IPS-20b (cell line): ENCODE measurements around the gene S1PR1.
"Not testable (repeated sequence)": the region's sequence is repeated elsewhere in the genome, so short reads cannot be mapped to it uniquely, and the experiment has no call there.

Experiments used
- H3K27ac ChIP-seq: one replicate; pipeline ENCODE4 v1.5.1; 2013; ENCODE audit warnings: low read length
- H3K27me3 ChIP-seq: 2 replicates; pipeline ENCODE4 v1.6.1; 2013; ENCODE audit warnings: mild to moderate bottlenecking, low read length, inconsistent platforms; ENCODE audit not compliant: insufficient read depth
- H3K36me3 ChIP-seq: 2 replicates; pipeline ENCODE4 v1.6.1; 2013; ENCODE audit warnings: low read depth, mild to moderate bottlenecking, inconsistent platforms, low read length, moderate library complexity; ENCODE audit not compliant: insufficient read depth
- H3K4me1 ChIP-seq: 2 replicates; pipeline ENCODE4 v1.6.1; 2013; ENCODE audit warnings: mild to moderate bottlenecking, control low read depth, inconsistent platforms, low read length, moderate library complexity; ENCODE audit not compliant: insufficient read depth
- H3K4me3 ChIP-seq: 2 replicates; pipeline ENCODE4 v1.5.1; 2013; ENCODE audit warnings: mild to moderate bottlenecking, low read length, inconsistent platforms
- H3K9ac ChIP-seq: 2 replicates; pipeline ENCODE4 v1.6.1; 2013; ENCODE audit warnings: low read depth, mild to moderate bottlenecking, inconsistent platforms, low read length, moderate library complexity
- H3K9me3 ChIP-seq: 2 replicates; pipeline ENCODE4 v1.6.1; 2013; ENCODE audit warnings: mild to moderate bottlenecking, low read depth, low read length, inconsistent platforms; ENCODE audit not compliant: insufficient read depth

S1PR1 gene

DNA sequence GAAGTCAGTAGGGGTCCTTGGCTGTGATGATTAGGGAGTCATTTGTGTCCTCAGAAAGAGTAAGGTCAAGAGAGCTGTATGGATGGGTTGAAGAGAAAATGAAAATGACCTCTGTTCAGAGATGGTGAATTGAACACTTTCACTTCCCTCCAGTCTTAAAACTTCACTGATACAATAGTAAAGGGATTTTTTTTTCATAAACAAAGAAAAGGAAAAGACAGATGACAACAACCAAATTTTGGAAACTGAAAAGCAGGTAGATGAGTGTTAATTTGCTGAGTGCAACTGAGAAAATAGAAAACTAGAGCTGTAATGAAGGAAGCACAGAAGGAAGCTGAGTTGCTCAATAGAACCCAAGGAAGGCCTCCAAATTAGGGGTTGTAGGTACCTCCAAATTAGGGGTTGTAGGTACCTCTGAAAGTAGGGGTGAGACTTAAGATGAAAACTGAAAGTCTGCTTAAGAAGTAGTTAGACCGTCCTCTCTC lies 14.8 kb upstream of the S1PR1 start:
- no peak overlapping the region for H3K9ac ChIP-seq
- H3K36me3 ChIP-seq: no peaks in the 10 kb centered on the region
- no peak overlapping the region for H3K4me3 ChIP-seq
- no peaks in the 10 kb centered on the region for H3K9me3 ChIP-seq
- no peaks in the 10 kb centered on the region for H3K4me1 ChIP-seq
- H3K27ac ChIP-seq: no peak overlapping the region
- no peaks in the 10 kb centered on the region for H3K27me3 ChIP-seq

DNA sequence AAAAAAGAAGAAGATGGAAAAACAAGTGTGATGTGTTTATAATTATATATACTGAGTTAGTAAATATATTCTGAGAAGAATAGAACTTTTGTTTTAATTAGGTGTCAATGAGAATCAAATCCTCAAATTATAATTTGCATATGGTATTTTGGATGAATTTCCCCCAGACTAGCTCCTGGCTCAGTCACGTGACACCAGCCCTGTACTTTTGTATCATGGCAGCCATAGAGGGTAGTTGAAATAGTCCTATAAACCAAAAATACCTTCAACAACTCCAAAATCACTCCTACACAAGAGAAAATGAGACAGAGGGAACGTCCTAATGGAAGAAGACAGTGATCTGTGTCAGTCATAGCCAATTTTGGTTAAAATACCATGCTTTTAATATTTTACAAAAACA lies 9.0 kb upstream of the S1PR1 start:
- Histone ChIP-seq H3K9me3 (no peaks in the 10 kb centered on the region), H3K4me3 (no peak overlapping the region), H3K36me3 (no peaks in the 10 kb centered on the region), H3K9ac (no peak overlapping the region), H3K27me3 (no peaks in the 10 kb centered on the region), H3K27ac (no peak overlapping the region), H3K4me1 (no peaks in the 10 kb centered on the region)

DNA sequence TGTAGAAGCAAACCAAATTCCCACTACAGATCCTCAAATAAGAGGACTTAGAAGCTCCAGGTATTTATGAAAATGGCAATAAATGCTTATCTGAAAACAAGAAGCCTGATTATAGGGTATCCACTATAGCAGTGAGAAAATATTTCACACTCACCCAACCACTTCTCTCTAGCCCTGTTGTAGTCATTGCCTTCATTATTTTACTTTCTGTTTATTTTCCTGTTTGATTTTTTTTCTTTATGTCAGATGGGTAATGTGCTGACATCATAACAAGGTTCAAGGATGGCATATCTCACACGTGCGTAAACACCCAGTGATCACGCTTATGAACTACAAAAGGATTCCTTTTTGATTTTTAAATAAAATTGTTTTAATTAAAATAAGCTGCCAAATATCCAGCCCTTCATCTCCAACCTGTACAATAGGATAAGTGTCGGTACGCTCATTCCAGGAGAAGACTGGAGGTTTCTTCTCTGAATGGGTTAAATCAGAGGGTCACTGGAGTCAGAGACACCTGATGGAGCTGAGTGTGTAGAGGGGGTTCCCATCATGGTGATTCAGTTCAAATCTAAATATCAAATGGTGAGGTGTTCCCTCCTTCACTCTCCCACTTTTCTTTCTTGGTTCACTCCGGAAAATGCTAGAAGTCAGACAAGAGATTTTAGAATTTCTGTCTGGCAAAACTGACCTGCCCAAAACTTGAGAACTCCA lies 8.2 kb upstream of the S1PR1 start:
- Histone ChIP-seq H3K27me3 (no peaks in the 10 kb centered on the region; the same call in 1 of the 2 replicates), H3K36me3 (no peaks in the 10 kb centered on the region)

DNA sequence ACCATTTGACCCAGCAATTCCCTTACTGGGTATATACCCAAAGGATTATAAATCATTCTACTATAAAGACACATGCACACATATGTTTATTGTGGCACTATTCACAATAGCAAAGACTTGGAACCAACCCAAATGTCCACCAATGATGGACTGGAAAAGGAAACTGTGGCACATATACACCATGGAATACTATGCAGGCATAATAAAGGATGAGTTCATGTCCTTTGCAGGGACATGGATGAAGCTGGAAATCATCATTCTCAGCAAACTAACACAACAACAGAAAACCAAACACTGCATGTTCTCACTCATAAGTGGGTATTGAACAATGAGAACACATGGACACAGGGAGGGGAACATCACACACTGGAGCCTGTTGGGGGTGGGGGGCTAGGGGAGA lies 4.6 kb upstream of the S1PR1 start:
- peaks cover 32% of the 10 kb centered on the region for H3K27me3 ChIP-seq
- H3K9ac ChIP-seq, H3K27ac ChIP-seq, H3K9me3 ChIP-seq, H3K4me1 ChIP-seq, H3K4me3 ChIP-seq, H3K36me3 ChIP-seq: not testable (repeated sequence)

More for the DNA sequence above, 8.2 kb upstream of the S1PR1 start:
- no peaks in the 10 kb centered on the region for H3K9me3 ChIP-seq
- no peak overlapping the region for H3K27ac ChIP-seq
- no peak overlapping the region for H3K9ac ChIP-seq
- no peak overlapping the region for H3K4me3 ChIP-seq
- H3K4me1 ChIP-seq: no peaks in the 10 kb centered on the region

DNA sequence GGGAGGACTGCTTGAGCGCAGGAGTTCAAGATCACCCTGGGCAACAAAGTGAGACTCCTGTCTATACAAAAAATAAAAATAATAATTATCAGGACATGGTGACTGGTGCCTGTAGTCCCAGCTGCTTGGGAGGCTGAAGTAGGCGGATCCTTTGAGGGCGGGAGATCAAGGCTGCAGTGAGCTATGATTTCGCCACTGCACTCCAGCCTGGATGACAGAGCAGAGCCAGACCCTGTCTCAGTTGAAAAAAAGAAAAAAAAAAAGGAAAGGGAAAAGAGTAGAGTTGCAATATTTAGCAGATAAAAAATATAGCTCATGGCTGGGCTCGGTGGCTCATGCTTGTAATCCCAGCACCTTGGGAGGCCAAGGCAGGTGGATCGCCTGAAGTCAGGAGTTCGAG lies 3.3 kb upstream of the S1PR1 start:
- no peaks in the 10 kb centered on the region for H3K36me3 ChIP-seq
- no peak overlapping the region for H3K27ac ChIP-seq

DNA sequence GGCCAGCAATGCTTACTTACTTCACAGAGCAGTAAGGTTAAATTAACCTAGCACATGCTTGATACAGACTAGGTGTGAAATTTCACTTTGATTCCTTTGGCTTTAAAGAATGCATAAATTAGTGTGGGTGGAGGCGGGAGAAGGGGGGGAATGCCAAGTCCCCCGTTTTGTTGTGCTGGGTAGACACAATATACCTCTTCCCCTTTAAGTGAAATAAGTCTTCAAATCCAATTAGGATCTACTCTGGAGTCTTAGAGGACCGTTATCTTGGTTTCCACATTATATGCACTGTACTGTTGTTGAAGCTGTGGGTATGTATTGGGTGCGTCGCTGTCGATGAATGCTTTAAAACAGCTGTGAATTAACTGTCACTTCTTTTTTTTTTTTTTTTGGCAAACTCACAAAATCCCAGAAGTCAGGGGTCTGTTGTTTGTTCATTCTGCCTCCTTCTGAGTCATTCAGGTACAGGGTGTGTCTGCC lies 1.6 kb upstream of the S1PR1 start:
- peak overlapping the region; percentile 75 for H3K4me3 ChIP-seq
- no peak overlapping the region for H3K27ac ChIP-seq
- peak overlapping the region; percentile 66; the same call in 1 of the 2 replicates for H3K9ac ChIP-seq
- no peaks in the 10 kb centered on the region for H3K9me3 ChIP-seq
- H3K36me3 ChIP-seq: no peaks in the 10 kb centered on the region
- peaks cover 13% of the 10 kb centered on the region; the same call in 1 of the 2 replicates for H3K4me1 ChIP-seq
- H3K27me3 ChIP-seq: peaks cover 47% of the 10 kb centered on the region

More for the DNA sequence above, 3.3 kb upstream of the S1PR1 start:
- H3K9ac ChIP-seq: no peak overlapping the region
- H3K27me3 ChIP-seq: peaks cover 45% of the 10 kb centered on the region
- H3K9me3 ChIP-seq: no peaks in the 10 kb centered on the region
- no peak overlapping the region for H3K4me3 ChIP-seq
- peaks cover 12% of the 10 kb centered on the region; the same call in 1 of the 2 replicates for H3K4me1 ChIP-seq

DNA sequence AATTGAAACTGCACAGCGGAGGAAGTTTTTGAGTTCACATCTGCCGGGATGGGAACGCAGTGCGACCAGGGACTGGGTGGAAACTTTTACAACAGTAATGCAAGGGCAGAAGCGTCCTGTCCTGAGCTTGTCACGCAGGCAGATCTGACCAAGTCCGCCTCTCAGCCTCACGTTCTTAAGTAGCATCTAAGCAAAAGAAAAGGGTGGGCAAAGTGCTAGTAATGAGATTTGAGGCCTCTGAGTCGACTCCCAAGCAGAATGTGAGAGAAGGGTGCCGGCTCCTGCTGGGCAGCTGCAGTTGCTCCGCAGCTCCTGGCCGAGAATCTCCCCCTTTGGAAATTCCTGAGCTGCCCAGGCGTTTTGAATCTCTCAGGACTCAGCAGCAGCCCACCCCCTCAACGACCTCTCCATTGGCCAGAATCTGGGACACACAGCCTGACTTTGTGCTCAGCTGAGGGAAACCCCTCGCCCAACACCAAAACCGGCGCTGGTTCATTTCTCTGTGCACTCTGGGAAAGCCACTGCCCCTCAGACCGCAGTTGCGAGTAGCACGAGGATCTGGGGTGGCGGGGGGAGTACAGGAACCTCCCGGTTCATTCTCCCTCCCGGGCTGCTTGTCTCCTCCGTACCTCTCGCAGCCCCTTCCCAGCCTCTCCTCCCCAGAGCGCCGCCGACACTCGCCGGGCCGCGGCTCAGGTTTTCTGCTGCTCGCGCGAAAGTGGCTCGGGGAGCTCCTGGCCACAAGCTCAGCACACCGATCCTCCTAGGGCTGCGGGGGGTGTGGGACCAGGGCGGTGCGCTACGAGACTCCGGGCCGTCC lies 913 bp upstream of the S1PR1 start:
- H3K9ac ChIP-seq: peak overlapping the region; percentile 66; the same call in 1 of the 2 replicates
- H3K9me3 ChIP-seq: no peaks in the 10 kb centered on the region
- H3K4me1 ChIP-seq: peaks cover 13% of the 10 kb centered on the region; the same call in 1 of the 2 replicates
- H3K36me3 ChIP-seq: no peaks in the 10 kb centered on the region
- H3K27me3 ChIP-seq: peaks cover 47% of the 10 kb centered on the region
- peak overlapping the region; percentile 75 for H3K4me3 ChIP-seq
- H3K27ac ChIP-seq: no peak overlapping the region

DNA sequence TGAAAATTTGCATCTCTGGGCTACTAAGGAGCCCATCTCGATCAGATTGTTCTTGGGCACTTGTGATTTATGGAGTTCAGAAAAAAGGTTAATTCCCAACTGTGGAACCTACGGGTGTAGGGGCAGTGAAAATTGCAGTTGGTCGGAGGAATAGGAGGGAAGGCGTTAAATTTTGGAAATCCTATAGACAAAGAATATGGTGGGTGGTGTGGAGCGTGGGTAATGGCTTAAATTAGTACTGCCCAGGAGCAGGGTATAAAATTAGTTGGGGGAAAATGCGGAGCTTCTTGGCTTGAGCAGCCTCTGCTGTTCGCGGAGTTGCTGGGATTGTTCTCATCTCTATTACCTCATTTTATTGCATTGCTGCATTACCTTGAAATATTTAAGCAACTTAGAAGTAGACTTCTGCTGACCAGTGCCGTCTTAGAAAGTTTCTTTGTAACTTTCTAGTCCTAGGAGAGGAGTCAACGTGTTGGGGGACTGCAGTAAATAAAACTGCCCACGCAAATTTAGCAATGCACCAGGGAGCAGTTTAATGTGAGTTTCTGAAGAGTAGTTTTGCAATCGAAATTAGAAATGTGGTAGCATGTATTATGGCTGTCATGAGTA lies 514 bp downstream of the S1PR1 start:
- Histone ChIP-seq H3K9ac (peak overlapping the region; percentile 66; the same call in 1 of the 2 replicates), H3K4me1 (peaks cover 13% of the 10 kb centered on the region; the same call in 1 of the 2 replicates), H3K36me3 (no peaks in the 10 kb centered on the region), H3K27me3 (peaks cover 47% of the 10 kb centered on the region), H3K27ac (no peak overlapping the region), H3K9me3 (no peaks in the 10 kb centered on the region), H3K4me3 (peak overlapping the region; percentile 75)

DNA sequence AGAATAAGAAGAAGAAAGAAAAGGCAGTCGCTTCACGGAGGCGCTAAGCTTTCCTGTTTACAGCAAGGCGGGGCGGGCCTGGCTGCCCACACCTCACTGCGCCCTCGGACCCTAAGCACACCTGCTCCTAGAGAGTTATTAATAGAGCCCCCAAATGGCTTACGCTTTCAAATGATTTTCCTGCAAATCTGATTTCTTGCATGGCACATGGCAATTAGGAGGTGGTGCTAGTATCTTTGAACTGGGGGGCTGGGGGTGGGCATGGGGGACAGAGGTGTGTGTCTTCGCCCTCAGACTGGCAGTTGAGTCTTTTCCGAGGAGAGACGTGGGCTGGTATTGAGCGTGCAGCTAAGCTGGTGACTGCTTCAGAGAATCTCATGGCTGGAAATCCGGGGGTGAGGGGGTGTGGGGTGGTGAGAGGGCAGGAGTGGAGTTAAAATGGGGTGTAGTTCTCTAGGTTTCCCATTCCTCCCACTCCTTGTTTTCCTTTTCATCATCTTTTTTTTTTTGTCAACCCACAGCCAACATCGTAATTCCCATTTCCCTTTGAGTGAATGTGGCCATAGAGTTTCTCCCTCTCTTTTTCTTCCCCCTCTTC lies 1.3 kb downstream of the S1PR1 start:
- H3K4me3 ChIP-seq: peak overlapping the region; percentile 59
- H3K4me1 ChIP-seq: peaks cover 13% of the 10 kb centered on the region; the same call in 1 of the 2 replicates
- peaks cover 47% of the 10 kb centered on the region for H3K27me3 ChIP-seq
- no peaks in the 10 kb centered on the region for H3K9me3 ChIP-seq
- H3K9ac ChIP-seq: no peak overlapping the region
- no peaks in the 10 kb centered on the region for H3K36me3 ChIP-seq
- H3K27ac ChIP-seq: no peak overlapping the region

DNA sequence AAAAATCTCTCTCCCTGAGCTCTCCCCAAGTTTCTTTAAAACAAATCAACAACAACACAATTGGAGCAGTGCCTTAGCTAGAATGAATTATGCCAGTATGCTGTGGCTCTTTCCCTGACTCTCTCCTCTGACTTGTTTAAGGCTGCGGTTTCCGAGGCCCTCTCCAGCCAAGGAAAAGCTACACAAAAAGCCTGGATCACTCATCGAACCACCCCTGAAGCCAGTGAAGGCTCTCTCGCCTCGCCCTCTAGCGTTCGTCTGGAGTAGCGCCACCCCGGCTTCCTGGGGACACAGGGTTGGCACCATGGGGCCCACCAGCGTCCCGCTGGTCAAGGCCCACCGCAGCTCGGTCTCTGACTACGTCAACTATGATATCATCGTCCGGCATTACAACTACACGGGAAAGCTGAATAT lies 1.9 kb downstream of the S1PR1 start:
- H3K4me1 ChIP-seq: peaks cover 13% of the 10 kb centered on the region; the same call in 1 of the 2 replicates
- H3K4me3 ChIP-seq: peak overlapping the region; percentile 59; the same call in 1 of the 2 replicates
- no peaks in the 10 kb centered on the region for H3K36me3 ChIP-seq
- no peak overlapping the region for H3K9ac ChIP-seq
- no peaks in the 10 kb centered on the region for H3K9me3 ChIP-seq
- H3K27ac ChIP-seq: no peak overlapping the region
- peaks cover 47% of the 10 kb centered on the region for H3K27me3 ChIP-seq
